ENCODE data around the gene S100A3. TPM values are rescaled to one million over a fixed set of nuclear protein-coding genes. Genes with fewer than 3 reads are reported as not detected.
"Not testable (repeated sequence)": the region's sequence is repeated elsewhere in the genome, so short reads cannot be mapped to it uniquely, and the experiment has no call there.

The S100A3 gene
- total RNA-seq, 1 experiment from 2014 or later = not detected

DNA sequence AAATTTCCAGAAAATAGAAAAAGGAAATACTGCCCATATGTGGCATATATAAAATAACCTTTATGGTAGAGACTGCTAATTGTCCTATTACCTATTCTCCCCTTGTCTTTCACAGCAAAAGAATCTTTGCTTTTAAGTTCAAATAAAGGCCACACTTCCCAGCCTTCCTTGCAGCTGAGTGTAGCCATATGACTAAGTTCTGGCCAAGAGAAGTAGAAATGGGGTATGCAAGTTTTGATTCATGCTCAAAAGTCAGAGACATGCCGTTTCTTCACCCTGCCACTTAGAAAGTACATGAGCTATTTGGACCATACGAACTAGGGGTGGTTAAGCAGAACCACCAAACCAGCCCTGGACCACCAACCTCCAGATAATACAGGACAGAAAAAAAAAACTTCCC is 34.9 kb upstream of the S100A3 start:
- no peaks in the 10 kb centered on the region for H3K9me3 Mint-ChIP-seq (ENCODE audit: low read depth, unreplicated experiment)
- CTCF ChIA-PET = interaction anchor here (0.7 kb wide), 1 partner anchor 25 kb away, joined by 3 read pairs; no protein-coding TSS in a partner anchor
- DNase-seq = no peak
- BruUV-seq (replicated peaks) = no TSS peak
- no peaks in the 10 kb centered on the region for H3K27me3 Mint-ChIP-seq (ENCODE audit: unreplicated experiment)
- no peak overlapping the region for H3K4me3 Mint-ChIP-seq (ENCODE audit: low read depth, unreplicated experiment)
- H3K27ac Mint-ChIP-seq (ENCODE audit: unreplicated experiment) = no peak overlapping the region
- no peaks in the 10 kb centered on the region for H3K4me1 Mint-ChIP-seq (ENCODE audit: low read depth, unreplicated experiment)
- intact Hi-C loops (cut with micrococcal nuclease; ENCODE audit: unreplicated experiment) = no loop called here
- TF ChIP-seq, protein P1, sequence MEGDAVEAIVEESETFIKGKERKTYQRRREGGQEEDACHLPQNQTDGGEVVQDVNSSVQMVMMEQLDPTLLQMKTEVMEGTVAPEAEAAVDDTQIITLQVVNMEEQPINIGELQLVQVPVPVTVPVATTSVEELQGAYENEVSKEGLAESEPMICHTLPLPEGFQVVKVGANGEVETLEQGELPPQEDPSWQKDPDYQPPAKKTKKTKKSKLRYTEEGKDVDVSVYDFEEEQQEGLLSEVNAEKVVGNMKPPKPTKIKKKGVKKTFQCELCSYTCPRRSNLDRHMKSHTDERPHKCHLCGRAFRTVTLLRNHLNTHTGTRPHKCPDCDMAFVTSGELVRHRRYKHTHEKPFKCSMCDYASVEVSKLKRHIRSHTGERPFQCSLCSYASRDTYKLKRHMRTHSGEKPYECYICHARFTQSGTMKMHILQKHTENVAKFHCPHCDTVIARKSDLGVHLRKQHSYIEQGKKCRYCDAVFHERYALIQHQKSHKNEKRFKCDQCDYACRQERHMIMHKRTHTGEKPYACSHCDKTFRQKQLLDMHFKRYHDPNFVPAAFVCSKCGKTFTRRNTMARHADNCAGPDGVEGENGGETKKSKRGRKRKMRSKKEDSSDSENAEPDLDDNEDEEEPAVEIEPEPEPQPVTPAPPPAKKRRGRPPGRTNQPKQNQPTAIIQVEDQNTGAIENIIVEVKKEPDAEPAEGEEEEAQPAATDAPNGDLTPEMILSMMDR (IDR thresholded peaks at IDR 0.05; ENCODE audit: unreplicated experiment) = no peak
- H3K36me3 Mint-ChIP-seq (ENCODE audit: insufficient read depth, unreplicated experiment) = no peaks in the 10 kb centered on the region

GRCh38 chr1:153583514-153583913 is 34.5 kb upstream of the S100A3 start:
- H3K36me3 Mint-ChIP-seq (ENCODE audit: insufficient read depth, unreplicated experiment); H3K4me3 Mint-ChIP-seq (ENCODE audit: low read depth, unreplicated experiment); intact Hi-C loops (cut with micrococcal nuclease; ENCODE audit: unreplicated experiment); H3K27me3 Mint-ChIP-seq (ENCODE audit: unreplicated experiment); H3K9me3 Mint-ChIP-seq (ENCODE audit: low read depth, unreplicated experiment); H3K4me1 Mint-ChIP-seq (ENCODE audit: low read depth, unreplicated experiment); BruUV-seq (replicated peaks); DNase-seq; H3K27ac Mint-ChIP-seq (ENCODE audit: unreplicated experiment): not testable (repeated sequence)
- CTCF ChIA-PET = interaction anchor here (0.7 kb wide), 1 partner anchor 25 kb away, joined by 3 read pairs; no protein-coding TSS in a partner anchor

DNA sequence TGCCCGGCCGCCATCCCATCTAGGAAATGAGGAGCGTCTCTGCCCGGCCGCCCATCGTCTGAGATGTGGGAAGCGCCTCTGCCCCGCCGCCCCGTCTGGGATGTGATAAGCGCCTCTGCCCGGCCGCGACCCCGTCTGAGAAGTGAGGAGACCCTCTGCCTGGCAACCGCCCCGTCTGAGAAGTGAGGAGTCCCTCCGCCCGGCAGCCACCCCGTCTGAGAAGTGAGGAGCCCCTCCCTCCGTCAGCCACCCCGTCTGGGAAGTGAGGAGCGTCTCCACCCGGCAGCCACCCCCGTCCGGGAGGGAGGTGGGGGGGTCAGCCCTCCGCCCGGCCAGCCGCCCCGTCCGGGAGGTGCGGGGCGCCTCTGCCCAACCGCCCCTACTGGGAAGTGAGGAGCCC is 33.8 kb upstream of the S100A3 start:
- H3K9me3 Mint-ChIP-seq (ENCODE audit: low read depth, unreplicated experiment); CTCF ChIA-PET; H3K4me3 Mint-ChIP-seq (ENCODE audit: low read depth, unreplicated experiment); H3K27me3 Mint-ChIP-seq (ENCODE audit: unreplicated experiment); DNase-seq; BruUV-seq (replicated peaks); H3K36me3 Mint-ChIP-seq (ENCODE audit: insufficient read depth, unreplicated experiment); intact Hi-C loops (cut with micrococcal nuclease; ENCODE audit: unreplicated experiment); H3K27ac Mint-ChIP-seq (ENCODE audit: unreplicated experiment); H3K4me1 Mint-ChIP-seq (ENCODE audit: low read depth, unreplicated experiment): not testable (repeated sequence)

DNA sequence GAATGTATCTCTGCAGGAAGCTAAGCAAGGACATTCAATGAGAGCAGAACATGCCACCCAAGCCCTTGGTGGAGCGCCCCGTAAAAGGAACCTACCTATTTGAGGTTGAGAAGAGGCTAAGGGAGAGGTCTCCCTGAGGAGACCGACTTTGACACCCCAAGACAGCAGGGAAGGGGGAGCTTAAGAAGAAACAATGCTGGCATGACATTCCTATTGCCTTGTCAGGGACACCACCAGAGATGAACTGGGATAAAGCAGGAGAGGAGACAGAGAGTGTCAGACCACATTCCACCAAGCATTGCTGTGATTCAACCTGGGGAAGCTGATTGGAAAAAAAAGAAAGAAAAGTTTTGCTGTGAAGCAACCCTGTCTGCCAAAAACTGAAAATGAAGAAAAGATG is 29.9 kb upstream of the S100A3 start:
- TF ChIP-seq, protein P1 (IDR thresholded peaks at IDR 0.05; ENCODE audit: unreplicated experiment) = no peak
- CTCF ChIA-PET = interaction anchor here (1.1 kb wide), 1 partner anchor 63 kb away, joined by 3 read pairs; no protein-coding TSS in a partner anchor
- H3K4me3 Mint-ChIP-seq (ENCODE audit: low read depth, unreplicated experiment) = no peak overlapping the region
- BruUV-seq (replicated peaks) = no TSS peak
- intact Hi-C loops (cut with micrococcal nuclease; ENCODE audit: unreplicated experiment) = no loop called here
- no peak for DNase-seq
- H3K4me1 Mint-ChIP-seq (ENCODE audit: low read depth, unreplicated experiment) = peaks cover 17% of the 10 kb centered on the region
- no peaks in the 10 kb centered on the region for H3K27me3 Mint-ChIP-seq (ENCODE audit: unreplicated experiment)
- no peaks in the 10 kb centered on the region for H3K9me3 Mint-ChIP-seq (ENCODE audit: low read depth, unreplicated experiment)
- no peaks in the 10 kb centered on the region for H3K36me3 Mint-ChIP-seq (ENCODE audit: insufficient read depth, unreplicated experiment)
- H3K27ac Mint-ChIP-seq (ENCODE audit: unreplicated experiment) = no peak overlapping the region

GRCh38 chr1:153578490-153578889 is 29.4 kb upstream of the S100A3 start:
- DNase-seq = no peak
- Mint-ChIP-seq H3K4me1 (ENCODE audit: low read depth, unreplicated experiment) (peaks cover 18% of the 10 kb centered on the region), H3K4me3 (ENCODE audit: low read depth, unreplicated experiment) (no peak overlapping the region), H3K36me3 (ENCODE audit: insufficient read depth, unreplicated experiment) (no peaks in the 10 kb centered on the region), H3K27me3 (ENCODE audit: unreplicated experiment) (no peaks in the 10 kb centered on the region), H3K27ac (ENCODE audit: unreplicated experiment) (no peak overlapping the region), H3K9me3 (ENCODE audit: low read depth, unreplicated experiment) (no peaks in the 10 kb centered on the region)
- no TSS peak for BruUV-seq (replicated peaks)
- intact Hi-C loops (cut with micrococcal nuclease; ENCODE audit: unreplicated experiment) = no loop called here
- TF ChIP-seq, protein P1 (IDR thresholded peaks at IDR 0.05; ENCODE audit: unreplicated experiment) = no peak
- CTCF ChIA-PET = interaction anchor here (1.0 to 1.1 kb wide), 2 partner anchors 33 to 62 kb away, joined by 3 read pairs; no protein-coding TSS in a partner anchor

Data from Calu3 (cell line).